ENCODE data around the gene DPP8. TPM values are rescaled to one million over a fixed set of nuclear protein-coding genes. Genes with fewer than 3 reads are reported as not detected.

Gene DPP8
- total RNA-seq, 2 experiments from 2014 or later, result 27.7 to 32.6 TPM

DNA sequence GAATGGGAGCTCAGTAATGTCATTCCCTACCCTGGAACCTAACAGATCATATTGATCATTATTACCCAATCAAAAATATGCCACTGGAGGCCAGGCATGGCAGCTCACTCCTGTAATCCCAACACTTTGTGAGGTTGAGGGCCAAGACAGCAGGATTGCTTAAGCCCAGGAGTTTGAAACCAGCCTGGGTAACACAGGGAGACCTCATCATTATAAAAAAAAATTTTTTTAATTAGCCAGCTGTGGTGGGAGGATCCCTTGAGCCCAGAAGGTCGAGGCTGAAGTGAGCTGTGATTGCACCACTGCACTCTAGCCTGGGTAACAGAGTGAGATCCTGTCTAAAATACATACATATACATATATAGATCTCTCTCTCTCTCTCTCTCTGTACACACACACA, 104.9 kb downstream of the DPP8 start:
- peaks cover 23% of the 10 kb centered on the region for H3K27me3 Mint-ChIP-seq
- POLR2A ChIA-PET, result no interaction called here
- no peak for DNase-seq
- no peak overlapping the region for H3K4me3 Mint-ChIP-seq
- H3K27ac Mint-ChIP-seq, result no peak overlapping the region
- intact Hi-C loops (cut with micrococcal nuclease), result no loop called here
- H3K4me1 Mint-ChIP-seq (ENCODE audit: low read depth), result peaks cover 6% of the 10 kb centered on the region
- no peaks in the 10 kb centered on the region for H3K36me3 Mint-ChIP-seq (ENCODE audit: low read depth)
- CTCF ChIA-PET, result interaction anchor here (0.6 to 1.4 kb wide), 3 partner anchors 7 to 28 kb away, joined by 3 to 6 read pairs (median 4); no protein-coding TSS in a partner anchor
- TF ChIP-seq, protein P1, sequence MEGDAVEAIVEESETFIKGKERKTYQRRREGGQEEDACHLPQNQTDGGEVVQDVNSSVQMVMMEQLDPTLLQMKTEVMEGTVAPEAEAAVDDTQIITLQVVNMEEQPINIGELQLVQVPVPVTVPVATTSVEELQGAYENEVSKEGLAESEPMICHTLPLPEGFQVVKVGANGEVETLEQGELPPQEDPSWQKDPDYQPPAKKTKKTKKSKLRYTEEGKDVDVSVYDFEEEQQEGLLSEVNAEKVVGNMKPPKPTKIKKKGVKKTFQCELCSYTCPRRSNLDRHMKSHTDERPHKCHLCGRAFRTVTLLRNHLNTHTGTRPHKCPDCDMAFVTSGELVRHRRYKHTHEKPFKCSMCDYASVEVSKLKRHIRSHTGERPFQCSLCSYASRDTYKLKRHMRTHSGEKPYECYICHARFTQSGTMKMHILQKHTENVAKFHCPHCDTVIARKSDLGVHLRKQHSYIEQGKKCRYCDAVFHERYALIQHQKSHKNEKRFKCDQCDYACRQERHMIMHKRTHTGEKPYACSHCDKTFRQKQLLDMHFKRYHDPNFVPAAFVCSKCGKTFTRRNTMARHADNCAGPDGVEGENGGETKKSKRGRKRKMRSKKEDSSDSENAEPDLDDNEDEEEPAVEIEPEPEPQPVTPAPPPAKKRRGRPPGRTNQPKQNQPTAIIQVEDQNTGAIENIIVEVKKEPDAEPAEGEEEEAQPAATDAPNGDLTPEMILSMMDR (IDR thresholded peaks at IDR 0.05), result no peak
- H3K9me3 Mint-ChIP-seq, result no peaks in the 10 kb centered on the region
- ATAC-seq, result no peak

DNA sequence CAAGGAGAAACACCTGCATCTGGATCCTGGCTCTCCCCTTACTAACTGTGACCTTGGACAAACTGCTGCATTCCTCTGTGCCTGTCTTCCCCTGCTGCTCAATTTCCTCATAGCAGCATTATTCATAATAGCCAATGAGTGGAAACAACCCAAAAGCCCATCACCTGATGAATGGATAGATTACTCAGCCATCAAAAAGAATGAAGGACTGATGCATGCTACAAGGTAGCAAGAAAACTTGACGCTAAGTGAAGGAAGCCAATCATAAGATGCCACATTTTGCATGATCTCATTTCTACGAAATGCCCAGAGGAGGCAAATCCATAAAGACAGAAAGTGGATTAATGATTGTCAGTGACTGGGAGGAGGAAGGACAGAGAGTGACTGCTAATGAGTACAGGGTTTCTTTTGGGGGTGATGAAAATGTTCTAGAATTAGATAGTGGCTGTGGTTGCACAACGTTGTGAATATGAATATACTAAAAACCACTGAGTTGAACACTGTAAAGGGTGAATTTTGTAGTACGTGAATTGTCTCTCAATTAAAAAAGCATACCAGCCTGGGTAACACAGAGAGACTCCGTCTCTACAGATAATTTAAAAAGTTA, 105.9 kb downstream of the DPP8 start:
- TF ChIP-seq, protein P1 (IDR thresholded peaks at IDR 0.05), result no peak
- DNase-seq (no peak), ATAC-seq (no peak)
- Mint-ChIP-seq H3K4me1 (ENCODE audit: low read depth) (peaks cover 6% of the 10 kb centered on the region), H3K9me3 (no peaks in the 10 kb centered on the region), H3K4me3 (no peak overlapping the region), H3K36me3 (ENCODE audit: low read depth) (no peaks in the 10 kb centered on the region), H3K27ac (no peak overlapping the region), H3K27me3 (peaks cover 17% of the 10 kb centered on the region)
- intact Hi-C loops (cut with micrococcal nuclease), result no loop called here
- CTCF ChIA-PET, result no interaction called here
- POLR2A ChIA-PET, result no interaction called here

DNA sequence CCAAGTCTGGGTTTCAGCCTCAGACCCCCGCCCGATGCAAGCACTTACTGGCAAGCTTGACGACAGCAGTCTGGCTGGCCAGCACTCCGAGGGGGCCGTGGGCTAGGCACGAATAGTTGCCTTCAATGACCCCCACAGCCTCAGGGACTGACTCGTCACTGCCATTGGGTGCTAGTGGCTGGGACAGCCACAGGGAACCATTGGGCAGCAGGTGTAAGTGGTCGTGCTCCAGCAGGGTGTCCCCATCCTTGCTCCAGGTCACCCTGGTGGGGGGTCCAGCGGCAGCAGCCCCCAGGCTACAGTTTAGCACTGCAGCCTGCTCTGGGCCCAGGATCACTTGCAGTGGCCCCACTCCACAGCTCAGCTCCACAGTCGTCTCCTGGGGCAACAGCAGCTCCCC, 106.5 kb downstream of the DPP8 start:
- DNase-seq (no peak), ATAC-seq (no peak)
- POLR2A ChIA-PET, result no interaction called here
- Mint-ChIP-seq H3K4me3 (no peak overlapping the region), H3K36me3 (ENCODE audit: low read depth) (no peaks in the 10 kb centered on the region), H3K4me1 (ENCODE audit: low read depth) (peaks cover 6% of the 10 kb centered on the region), H3K9me3 (no peaks in the 10 kb centered on the region), H3K27ac (no peak overlapping the region), H3K27me3 (peaks cover 19% of the 10 kb centered on the region)
- TF ChIP-seq, protein P1 (IDR thresholded peaks at IDR 0.05), result no peak
- CTCF ChIA-PET, result no interaction called here
- intact Hi-C loops (cut with micrococcal nuclease), result no loop called here

DNA sequence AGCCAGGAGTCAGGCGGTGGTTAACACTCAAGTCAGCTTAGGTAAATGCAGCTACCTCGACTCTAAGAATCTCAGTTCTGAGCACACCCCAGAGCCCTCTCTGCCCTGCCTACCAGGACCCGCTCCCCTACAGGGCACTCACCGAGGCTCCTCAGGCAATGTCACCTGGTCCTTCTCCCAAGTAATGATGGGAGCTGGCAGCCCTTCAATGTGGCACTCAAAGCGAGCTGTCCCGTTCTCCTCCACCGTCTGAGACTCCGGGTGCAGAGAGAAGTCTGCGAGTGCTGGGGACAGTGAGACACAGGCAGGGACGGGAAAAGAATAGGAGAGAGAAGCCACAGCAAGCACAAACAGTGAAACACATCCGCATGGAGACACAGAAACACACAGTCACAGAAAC, 107.5 kb downstream of the DPP8 start:
- H3K9me3 Mint-ChIP-seq, result no peaks in the 10 kb centered on the region
- POLR2A ChIA-PET, result no interaction called here
- H3K4me3 Mint-ChIP-seq, result no peak overlapping the region
- CTCF ChIA-PET, result interaction anchor here (0.9 kb wide), 1 partner anchor 24 kb away, joined by 3 read pairs; no protein-coding TSS in a partner anchor
- DNase-seq, result no peak
- peaks cover 6% of the 10 kb centered on the region for H3K4me1 Mint-ChIP-seq (ENCODE audit: low read depth)
- peaks cover 19% of the 10 kb centered on the region for H3K27me3 Mint-ChIP-seq
- no peak overlapping the region for H3K27ac Mint-ChIP-seq
- no peaks in the 10 kb centered on the region for H3K36me3 Mint-ChIP-seq (ENCODE audit: low read depth)
- intact Hi-C loops (cut with micrococcal nuclease), result no loop called here
- TF ChIP-seq, protein P1 (IDR thresholded peaks at IDR 0.05), result no peak
- ATAC-seq, result no peak

DNA sequence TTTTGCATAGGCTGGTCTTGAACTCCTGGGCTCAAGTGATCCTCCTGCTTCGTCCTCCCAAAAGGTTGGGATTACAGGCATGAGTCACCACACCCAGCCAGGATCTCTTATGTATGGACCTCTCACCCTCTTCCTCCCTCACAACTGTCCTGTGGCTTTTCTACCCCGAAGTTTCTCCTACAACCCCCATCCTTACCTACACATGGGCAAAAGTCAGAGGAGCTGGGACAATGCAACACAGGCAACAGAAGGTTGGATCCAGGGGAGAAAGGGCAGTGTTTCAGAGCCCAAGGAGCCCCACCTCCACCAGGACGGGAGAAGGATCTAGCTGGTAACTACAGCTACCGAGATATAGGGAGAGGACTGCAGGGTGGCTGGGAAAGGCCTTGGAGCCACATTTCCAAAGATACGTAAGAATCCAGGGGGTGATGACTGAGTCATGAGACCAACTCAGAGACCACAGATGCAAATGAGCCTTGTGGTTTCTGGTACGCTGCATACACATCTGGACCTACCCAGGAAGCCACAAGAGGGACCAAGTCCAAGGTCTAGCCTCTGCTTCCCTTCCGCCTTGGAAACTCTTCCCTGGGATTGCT, 108.4 kb downstream of the DPP8 start:
- Mint-ChIP-seq H3K36me3 (ENCODE audit: low read depth) (no peaks in the 10 kb centered on the region), H3K27me3 (peaks cover 23% of the 10 kb centered on the region), H3K4me3 (no peak overlapping the region), H3K27ac (no peak overlapping the region), H3K4me1 (ENCODE audit: low read depth) (peaks cover 6% of the 10 kb centered on the region), H3K9me3 (no peaks in the 10 kb centered on the region)
- no peak for DNase-seq
- intact Hi-C loops (cut with micrococcal nuclease), result no loop called here
- ATAC-seq, result peak; percentile 27
- ChIA-PET POLR2A (interaction anchor here (0.6 kb wide), 1 partner anchor 28 kb away, joined by 3 read pairs; no protein-coding TSS in a partner anchor), CTCF (interaction anchor here (0.9 kb wide), 1 partner anchor 23 kb away, joined by 3 read pairs; no protein-coding TSS in a partner anchor)
- TF ChIP-seq, protein P1 (IDR thresholded peaks at IDR 0.05), result no peak
